Activated CD4-positive, alpha-beta T cell treated with anti-CD3 and anti-CD28 coated beads, Interleukin-2, amount 50 U/mL, for 1 hour (primary cell): ENCODE results near the gene TMEM150B.

Source experiments
- DNase-seq: peaks from one replicate; pipeline ENCODE4 v3.0.0-alpha.2; 2020

Gene TMEM150B

GRCh38 chr19:55325172-55325571 is at the start of gene TMEM150B:
TSS of gene TMEM150B (minus strand) at chr19:55325341. CDS start at chr19:55321036, 4,305 bp downstream.
- DNase-seq, result no peak

DNA sequence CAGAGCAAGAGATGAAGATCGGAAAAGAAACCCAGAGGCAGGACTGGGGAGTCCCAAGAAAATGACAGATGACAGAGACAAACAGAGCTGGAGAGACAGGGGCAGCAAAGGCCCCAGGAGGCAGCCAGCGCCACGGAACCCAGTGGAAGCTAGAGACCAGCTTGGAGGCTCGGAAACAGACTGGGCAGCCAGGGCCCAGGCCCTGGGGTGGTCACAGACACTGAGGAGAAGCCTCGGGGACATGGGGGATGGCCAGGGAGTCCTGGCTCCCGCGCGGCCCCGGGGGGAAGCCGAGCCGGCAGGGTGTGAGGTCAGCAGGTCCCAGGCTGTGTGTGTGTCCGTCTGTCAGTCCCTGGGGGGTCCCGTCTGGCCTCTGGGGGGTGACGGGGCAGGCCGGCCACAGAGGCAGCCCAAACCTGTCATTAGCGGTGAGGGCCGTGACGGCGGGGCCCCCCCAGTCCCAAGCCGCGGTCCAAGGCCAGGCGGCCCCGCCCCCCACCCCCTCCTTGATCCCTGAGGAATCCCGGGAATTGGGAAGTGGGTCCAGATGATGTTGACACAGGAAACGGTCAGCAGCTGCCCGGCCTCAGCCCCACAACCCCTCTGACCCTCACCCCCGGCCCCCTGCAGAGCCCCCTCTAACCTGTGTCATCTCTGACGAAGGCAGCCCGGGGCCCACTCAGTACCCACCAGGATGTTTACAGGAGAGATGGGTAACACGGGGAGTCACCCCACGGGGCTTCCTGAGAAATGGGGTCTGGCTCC is 49.0 kb upstream of the TMEM150B start:
- no peak for DNase-seq

GRCh38 chr19:55373306-55373992 is 48.3 kb upstream of the TMEM150B start:
- no peak for DNase-seq

- no peak for DNase-seq
Observed at GRCh38 chr19:55372316-55373081, 47.4 kb upstream of the TMEM150B start.

GRCh38 chr19:55370305-55370988 is 45.3 kb upstream of the TMEM150B start, which contains the start of gene IL11:
TSS of gene IL11 (minus strand) at chr19:55370463. CDS start at chr19:55370310, 153 bp downstream.
- no peak for DNase-seq

GRCh38 chr19:55369653-55370304 is 44.6 kb upstream of the TMEM150B start:
- DNase-seq, result peak; percentile 30

- DNase-seq, result no peak
Observed at GRCh38 chr19:55368701-55369563, 43.8 kb upstream of the TMEM150B start.

DNA sequence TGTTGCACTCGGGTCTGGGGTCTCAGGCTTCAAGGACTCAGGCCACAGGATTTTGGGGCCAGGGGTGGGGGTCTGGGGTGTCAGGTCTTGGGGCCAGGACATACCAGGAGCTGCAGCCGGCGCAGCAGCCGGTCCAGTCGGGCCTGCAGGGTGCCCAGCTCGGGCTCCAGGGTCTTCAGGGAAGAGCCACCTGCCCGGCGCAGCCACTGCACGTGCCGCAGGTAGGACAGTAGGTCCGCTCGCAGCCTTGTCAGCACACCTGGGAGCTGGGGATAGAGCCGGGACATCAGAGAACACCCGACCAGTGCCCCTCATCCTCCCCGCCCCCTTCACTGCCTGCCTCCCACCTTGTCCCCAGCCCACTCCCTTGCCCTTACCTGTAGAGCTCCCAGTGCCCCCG is 43.0 kb upstream of the TMEM150B start:
- DNase-seq, result no peak

GRCh38 chr19:55366790-55367189 is 41.6 kb upstream of the TMEM150B start:
- no peak for DNase-seq

DNA sequence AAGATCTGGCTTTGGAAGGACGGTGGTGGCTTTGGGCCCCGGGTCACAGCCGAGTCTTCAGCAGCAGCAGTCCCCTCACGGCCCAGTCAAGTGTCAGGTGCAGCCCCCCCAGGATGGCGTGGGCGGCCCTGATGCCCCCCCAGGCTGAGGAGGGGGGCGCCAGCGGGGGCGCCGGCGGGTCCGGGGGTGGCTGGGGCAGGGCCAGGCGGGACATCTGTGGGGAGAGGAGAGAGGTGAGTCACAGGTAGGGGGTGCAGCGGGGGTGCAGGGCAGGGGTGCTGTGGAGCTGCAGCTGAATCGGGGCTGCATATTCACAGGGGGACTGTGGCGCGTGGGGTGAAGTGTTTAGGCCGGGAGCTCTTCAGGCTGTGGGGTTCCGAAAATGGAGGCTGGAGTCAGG is 40.8 kb upstream of the TMEM150B start:
- no peak for DNase-seq

- no peak for DNase-seq
Observed at GRCh38 chr19:55365245-55365644, 40.1 kb upstream of the TMEM150B start.

- no peak for DNase-seq
Observed at GRCh38 chr19:55362990-55363716, 38.0 kb upstream of the TMEM150B start, which contains the start of gene GARIN5B. TSS of gene GARIN5B (minus strand) at chr19:55363260. CDS start at chr19:55363066, 194 bp downstream.

DNA sequence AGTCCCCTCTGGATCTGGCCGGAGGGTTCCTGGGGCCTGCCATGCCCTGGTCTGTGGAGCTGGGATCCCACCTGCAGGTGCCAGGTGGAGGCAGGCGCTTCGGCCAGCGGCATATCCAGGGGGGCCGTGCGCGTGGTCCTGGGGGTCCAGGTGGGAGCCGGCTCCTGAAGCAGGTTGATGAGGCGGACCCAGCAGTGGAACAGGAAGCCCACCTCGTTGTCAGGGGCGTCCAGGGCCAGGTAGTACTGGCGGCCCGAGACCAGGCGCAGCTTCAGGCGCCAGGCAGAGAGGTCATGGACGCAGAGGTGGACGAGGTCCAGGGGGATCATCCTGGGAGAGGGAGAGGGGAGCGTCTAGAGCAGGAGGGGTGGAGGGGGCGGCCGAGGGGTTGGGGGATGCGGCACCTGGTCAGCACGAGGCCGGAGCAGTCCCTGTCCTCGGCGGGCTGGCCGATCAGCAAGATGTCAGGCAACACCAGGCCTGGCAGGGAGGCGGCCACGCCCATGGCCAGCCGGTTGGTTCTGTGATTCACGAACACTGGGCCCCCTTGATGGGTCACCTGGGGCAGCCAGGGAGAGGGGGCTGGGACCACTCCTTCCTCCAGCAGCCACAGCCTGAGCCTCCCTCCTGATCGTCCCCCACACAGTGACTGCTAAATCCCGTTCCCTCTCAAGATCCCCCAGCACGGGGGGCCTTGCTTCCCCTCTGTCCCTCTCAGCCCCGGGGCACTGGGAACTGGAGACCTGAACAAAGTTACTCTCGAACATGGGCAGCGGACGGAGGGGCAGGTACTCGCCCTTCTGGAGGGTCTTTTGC is 37.2 kb upstream of the TMEM150B start:
- DNase-seq, result no peak

- DNase-seq, result no peak
Observed at GRCh38 chr19:55360902-55361301, 35.8 kb upstream of the TMEM150B start.

GRCh38 chr19:55358943-55359908 is 34.1 kb upstream of the TMEM150B start:
- no peak for DNase-seq

GRCh38 chr19:55358493-55358892 is 33.4 kb upstream of the TMEM150B start:
- no peak for DNase-seq

DNA sequence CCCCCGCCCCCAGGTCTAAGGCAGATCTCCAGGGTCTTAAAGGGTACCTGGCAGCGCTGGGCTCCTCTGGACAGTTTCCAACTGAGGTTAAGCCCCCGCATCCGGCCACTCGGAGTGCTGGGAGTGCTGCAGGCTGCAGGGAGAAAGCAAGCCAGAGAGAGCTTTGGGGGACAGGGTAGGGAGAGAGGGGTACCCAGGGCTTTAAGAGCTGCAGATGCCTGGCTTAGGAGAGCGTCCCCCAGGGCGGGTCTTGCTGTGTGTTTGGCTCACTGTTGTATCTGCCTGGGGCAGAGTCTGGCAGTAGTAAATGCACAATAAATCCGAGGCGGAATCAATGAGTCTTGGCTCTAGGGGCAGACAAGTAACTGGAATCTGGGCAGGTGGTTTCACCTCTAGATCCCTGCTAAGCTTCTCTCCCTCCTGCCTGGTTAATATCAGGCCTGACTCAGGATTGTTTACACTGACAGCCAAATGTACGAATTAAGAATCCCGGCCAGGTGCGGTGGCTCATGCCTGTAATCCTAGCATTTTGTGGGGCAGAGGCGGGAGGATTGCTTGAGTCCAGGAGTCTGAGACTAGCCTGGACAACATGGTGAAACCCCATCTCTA is 30.2 kb upstream of the TMEM150B start:
- DNase-seq, result no peak

- no peak for DNase-seq
Observed at GRCh38 chr19:55354698-55355212, 29.6 kb upstream of the TMEM150B start, which contains the start of gene COX6B2. TSS of gene COX6B2 (minus strand) at chr19:55354719. CDS start at chr19:55354521, 198 bp downstream.
